Epithelial cell of prostate (primary cell): ENCODE measurements around the gene ERI3.
"Not testable (repeated sequence)": the region's sequence is repeated elsewhere in the genome, so short reads cannot be mapped to it uniquely, and the experiment has no call there.

ENCODE experiments used
- DNase-seq: peaks from one replicate; pipeline ENCODE4 v3.0.0-alpha.2; 2011; ENCODE audit warnings: low read depth, low spot score
- H3K27ac ChIP-seq: fragments of 450-650 bp; 2 replicates; pipeline ENCODE4 v1.5.1; 2017; ENCODE audit warnings: mild to moderate bottlenecking

ERI3 gene

DNA sequence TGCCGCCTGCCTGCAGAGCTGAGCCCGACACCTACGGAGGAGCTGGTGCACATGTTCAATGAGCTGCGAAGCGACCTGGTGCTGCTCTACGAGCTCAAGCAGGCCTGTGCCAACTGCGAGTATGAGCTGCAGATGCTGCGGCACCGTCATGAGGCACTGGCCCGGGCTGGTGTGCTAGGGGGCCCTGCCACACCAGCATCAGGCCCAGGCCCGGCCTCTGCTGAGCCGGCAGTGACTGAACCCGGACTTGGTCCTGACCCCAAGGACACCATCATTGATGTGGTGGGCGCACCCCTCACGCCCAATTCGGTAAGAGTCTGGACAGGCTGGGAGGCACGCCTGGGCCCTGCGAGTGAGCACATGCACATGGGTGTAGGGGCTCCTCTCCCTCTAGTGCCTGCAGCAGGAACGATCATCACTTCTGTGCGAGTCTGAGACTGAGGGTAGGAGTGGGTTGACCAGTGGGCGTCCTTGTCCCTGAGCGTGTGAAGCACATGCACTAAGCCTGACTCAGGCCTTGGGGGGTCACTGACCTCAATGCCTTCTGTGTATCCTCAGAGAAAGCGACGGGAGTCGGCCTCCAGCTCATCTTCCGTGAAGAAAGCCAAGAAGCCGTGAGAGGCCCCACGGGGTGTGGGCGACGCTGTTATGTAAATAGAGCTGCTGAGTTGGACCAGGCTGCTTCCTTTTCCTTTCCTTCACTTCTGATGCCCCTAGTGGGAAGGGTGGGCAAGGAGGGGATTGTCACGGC, 134.9 kb downstream of the ERI3 start:
- DNase-seq, result no peak
- no peak overlapping the region for H3K27ac ChIP-seq

DNA sequence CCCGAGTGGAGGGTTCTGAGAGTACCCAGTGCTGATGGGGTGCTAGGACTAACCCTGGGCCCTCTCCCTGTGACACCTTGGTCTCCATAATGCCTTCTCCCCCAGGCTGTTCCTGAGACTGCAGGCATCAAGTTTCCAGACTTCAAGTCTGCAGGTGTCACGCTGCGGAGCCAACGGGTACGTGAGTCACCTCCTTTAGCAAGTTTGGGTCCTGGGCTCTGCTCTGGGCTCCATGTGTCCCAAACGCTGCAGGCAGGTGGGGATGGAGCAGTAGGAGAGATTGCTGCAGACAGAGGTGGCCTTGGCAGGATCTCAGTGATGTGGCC, 135.8 kb downstream of the ERI3 start:
- DNase-seq, result no peak
- H3K27ac ChIP-seq, result no peak overlapping the region

DNA sequence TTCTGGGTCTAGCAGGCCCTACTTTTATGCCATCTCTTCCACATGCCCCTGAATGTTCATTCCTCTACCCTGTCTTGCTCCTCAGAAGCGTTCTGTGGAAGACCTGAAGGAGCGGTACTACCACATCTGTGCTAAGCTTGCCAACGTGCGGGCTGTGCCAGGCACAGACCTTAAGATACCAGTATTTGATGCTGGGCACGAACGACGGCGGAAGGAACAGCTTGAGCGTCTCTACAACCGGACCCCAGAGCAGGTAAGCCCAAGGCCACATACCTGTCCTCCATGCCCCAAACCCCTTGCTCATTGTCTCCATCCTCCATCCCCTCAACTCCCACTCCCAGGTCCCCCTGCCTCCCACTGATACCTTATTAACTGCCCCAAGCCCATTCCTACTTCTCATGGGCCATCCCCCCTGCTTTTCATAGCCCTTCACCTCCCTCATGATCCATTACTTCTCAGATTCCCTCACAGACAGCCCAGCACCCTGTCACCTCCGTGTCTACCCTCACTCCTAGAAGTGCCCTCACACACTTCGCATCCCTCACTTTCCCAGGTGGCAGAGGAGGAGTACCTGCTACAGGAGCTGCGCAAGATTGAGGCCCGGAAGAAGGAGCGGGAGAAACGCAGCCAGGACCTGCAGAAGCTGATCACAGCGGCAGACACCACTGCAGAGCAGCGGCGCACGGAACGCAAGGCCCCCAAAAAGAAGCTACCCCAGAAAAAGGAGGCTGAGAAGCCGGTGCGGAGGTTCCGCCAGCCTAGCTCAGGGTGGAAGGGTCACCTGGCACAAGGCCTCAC, 136.4 kb downstream of the ERI3 start:
- no peak for DNase-seq
- no peak overlapping the region for H3K27ac ChIP-seq

DNA sequence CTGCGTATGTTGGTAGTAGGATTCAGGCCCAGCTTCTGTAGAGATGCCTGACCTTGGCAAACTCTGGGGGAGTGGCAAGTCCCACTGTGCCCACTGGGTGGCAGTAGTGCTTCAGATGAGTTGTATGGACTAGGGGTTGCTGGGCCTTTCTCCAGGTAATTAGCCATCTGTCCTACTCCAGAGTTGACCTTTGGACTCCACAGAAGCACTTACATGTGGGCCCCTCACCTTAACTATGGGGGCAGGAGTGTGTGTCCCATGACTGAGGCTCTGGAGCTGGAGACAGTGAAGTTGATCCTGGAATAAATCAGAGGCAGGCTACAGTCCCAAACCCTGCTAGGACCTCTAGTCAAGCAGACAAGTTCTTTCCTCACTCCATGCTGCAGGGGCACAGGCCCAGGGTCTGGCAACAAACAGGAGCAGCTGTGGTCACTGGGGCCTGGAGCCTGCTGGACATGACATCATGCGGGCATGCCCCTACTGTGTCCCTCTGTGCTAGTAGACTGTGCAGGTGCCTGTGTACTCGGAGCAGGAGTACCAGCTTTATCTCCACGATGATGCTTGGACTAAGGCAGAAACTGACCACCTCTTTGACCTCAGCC, 137.1 kb downstream of the ERI3 start:
- DNase-seq, result no peak
- no peak overlapping the region for H3K27ac ChIP-seq

DNA sequence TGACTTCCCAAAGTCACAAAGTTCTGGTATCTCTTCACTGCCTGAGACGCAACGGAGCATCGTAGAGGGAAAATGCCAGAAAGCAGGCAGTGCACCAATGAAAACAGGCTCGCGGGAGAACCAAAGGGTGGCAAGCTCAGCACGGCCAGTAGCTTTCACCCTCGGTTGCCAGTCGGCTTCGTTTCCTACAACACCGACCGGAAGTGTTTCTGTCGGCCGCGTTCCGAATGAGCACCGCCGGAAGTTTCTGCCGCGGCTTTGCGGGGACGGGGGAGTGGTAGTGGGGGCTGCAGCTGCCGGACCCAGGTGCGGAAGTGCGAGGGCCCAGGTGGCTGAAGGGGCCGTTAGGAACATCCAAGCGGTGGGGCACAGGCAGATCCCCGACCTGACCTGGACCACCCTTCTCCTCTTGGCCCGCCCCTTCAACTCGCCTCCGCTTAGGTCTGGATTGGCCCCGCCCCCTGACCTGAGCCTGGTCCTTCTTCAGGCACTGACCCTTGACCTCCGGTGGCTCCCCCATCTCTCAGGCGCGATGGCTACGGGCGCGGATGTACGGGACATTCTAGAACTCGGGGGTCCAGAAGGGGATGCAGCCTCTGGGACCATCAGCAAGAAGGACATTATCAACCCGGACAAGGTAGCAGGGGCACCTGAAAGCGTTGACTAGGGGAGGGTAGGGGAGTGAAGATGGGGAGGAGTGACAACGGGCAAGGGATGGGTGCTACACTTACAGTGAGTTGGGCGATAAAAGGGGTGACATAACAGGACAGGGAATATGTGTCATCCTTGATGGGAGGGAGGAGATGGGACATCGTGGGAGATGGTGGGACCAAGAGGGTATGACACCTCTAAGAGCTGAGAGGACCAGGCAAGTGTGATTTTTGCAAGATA, 141.6 kb downstream of the ERI3 start, which contains the start of gene DMAP1:
Gene DMAP1 (plus strand): TSS at position 250 of the 891 bp plus-strand sequence. CDS start 283 bp downstream, at position 533.
- peak within 1 kb of the TSS; percentile 8 for H3K27ac ChIP-seq
- DNase-seq, result peak; percentile 16

DNA sequence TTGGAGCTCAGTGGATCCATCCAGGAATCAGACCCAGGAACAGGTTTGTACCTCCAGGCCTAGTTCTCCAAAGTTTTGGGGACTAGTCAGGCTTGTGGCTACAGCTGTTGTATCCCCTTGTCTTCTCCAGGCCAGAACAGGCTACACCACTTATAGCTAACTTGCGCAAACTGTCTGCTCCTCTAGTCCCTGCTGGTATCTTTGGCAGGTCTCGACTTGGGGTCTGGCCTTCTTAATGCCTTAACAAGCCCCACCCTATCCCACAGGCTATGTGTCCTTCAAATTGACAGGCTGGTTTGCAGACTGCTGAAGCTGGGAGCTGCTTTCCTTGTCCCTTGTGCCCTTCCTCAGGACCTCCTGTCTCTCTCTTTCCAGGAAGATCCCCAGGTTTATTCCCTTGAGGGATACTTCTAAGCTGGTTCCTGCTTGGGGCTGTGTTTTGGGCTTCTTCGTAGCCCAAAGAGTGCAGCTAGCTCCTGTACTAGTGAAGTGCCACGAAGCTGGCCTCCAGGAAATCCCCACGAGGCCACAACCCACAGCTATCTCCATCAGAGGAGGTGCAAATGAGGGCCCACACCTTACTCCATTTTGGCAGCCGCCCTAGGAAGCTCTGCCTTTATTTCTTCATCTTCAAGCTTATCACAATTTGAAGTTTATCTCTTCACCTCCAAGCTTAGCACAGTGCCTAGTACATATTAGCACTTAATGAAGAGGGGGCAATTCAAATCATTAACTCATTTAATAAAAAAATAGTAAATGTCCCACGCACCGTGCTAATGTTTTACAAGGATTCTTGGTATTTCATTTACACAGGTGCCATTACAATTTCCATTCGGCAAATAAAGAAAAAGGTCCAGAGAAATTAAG, 142.5 kb downstream of the ERI3 start:
- DNase-seq, result no peak
- no peak overlapping the region for H3K27ac ChIP-seq

DNA sequence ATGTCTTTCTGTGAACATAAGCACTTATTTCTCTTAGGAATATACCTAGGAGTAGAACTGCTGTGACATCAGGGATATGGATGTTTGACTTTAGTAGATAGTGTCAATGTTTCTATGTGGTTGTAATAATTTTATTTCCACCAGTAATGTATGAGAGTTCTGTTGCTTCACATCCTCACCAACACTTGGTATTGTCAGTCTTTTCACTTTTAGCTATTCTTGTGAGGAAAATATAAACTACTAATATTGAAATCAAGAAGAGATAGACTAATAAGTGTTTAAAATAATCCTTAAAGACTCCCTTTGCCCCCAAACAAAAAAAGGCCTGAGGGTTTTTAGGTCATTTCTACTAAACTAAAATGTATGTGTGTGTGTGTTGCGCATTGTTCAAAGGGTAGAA, 144.5 kb downstream of the ERI3 start:
- no peak for DNase-seq
- H3K27ac ChIP-seq, result no peak overlapping the region

DNA sequence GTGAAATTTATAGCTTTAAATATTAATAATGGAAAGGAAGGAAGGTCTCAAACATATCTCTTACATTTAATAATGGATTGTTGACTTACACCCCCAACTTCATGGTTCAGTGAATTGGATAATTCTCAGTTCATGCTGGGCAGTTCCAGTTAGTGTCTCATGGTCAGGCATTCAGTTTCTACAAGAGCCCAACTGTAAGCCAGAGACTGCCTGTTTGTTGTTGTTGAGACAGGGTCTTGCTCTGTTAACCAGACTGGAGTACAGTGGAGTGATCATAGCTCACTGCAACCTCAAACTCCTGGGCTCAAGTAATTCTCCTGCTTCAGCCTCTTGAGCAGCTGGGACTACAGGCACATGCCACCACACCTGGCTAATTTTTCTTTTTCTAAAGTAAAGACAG, 146.8 kb downstream of the ERI3 start:
- no peak for DNase-seq
- no peak overlapping the region for H3K27ac ChIP-seq

DNA sequence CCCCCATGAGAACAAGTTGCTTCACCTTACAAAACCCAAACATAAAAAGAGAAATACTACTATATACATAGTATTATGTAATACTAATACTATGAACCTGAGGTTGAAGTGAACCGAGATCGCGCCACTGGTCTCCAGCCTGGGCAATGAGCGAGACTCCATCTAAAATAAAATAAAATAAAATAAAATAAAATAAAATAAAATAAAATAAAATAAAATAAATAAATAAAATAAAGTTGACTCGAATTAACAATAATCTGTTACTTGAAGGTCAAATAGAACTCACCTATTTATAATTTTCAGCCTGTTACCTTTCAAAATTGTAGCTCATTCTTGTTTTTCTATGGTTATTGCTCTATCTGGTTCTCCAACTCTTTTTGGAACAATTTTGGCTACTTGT, 148.5 kb downstream of the ERI3 start:
- H3K27ac ChIP-seq, DNase-seq: not testable (repeated sequence)

DNA sequence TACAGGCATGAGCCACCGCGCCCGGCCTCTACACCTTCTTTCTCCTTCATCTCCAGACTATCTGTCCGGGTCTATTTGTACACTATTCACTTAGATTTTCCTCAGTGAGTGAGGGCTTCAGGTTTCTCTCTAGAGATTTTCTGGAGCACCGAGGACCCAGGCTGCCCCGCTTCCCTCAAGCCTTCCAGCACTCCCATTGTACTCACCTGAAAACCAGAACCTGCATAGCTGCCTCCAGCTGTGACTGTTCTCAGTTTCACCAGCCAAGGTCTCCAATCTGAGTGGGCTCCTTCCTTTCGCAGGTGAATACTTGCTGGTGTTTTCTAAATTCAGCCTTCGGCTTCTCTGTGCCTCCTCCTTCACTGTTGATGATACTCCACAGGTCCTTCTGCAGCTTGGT, 154.7 kb downstream of the ERI3 start:
- H3K27ac ChIP-seq, result no peak overlapping the region
- DNase-seq, result no peak

DNA sequence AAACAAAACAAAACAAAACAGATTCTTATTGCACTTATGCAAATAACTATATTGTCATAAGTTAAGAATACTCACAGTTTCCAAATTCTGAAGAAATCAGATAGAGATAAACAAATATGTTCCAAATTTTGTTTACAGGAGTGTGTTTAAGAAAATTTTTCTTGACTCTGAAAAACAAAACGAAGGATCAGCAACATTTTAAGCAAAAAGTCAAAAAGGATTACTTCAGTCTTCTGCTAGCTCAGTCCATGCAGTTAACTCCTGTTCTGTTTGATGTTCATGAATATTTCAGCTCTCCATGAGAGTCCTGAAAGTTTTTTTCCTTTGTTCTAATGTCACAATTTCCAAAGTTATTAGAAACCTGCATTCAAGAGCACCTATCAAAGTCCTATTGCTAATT, 180.4 kb downstream of the ERI3 start:
- DNase-seq, result no peak
- no peak overlapping the region for H3K27ac ChIP-seq
